HG03103 (cell line): ENCODE measurements around the gene SFXN4.

ENCODE experiments used
- ATAC-seq: cut with Tn5 transposase; IDR thresholded peaks from one replicate; pipeline ENCODE4 v1.9.1; 2021; ENCODE audit warnings: low read depth; ENCODE audit not compliant: unreplicated experiment

Gene SFXN4

GRCh38 chr10:119165171-119166117 is at the start of gene SFXN4:
TSS of gene SFXN4 (minus strand) at chr10:119165714. CDS start at chr10:119165647, 67 bp downstream.
- peak; percentile 90 for ATAC-seq

GRCh38 chr10:119211625-119212441 is 46.3 kb upstream of the SFXN4 start:
- ATAC-seq = no peak

GRCh38 chr10:119211176-119211575 is 45.7 kb upstream of the SFXN4 start:
- ATAC-seq = no peak

- no peak for ATAC-seq
Observed at GRCh38 chr10:119210633-119211032, 45.1 kb upstream of the SFXN4 start.

- no peak for ATAC-seq
Observed at GRCh38 chr10:119209736-119210355, 44.3 kb upstream of the SFXN4 start.

GRCh38 chr10:119209035-119209735 is 43.7 kb upstream of the SFXN4 start:
- ATAC-seq = no peak

GRCh38 chr10:119208553-119208940 is 43.0 kb upstream of the SFXN4 start:
- no peak for ATAC-seq

- peak; percentile 2 for ATAC-seq
Observed at GRCh38 chr10:119207713-119208552, 42.4 kb upstream of the SFXN4 start.

GRCh38 chr10:119207366-119207666 is 41.8 kb upstream of the SFXN4 start, which contains the start of gene GRK5:
TSS of gene GRK5 (plus strand) at chr10:119207571. CDS start at chr10:119207918, 347 bp downstream.
- peak; percentile 64 for ATAC-seq

GRCh38 chr10:119206603-119207365 is 41.3 kb upstream of the SFXN4 start:
- peak; percentile 40 for ATAC-seq

- ATAC-seq = no peak
Observed at GRCh38 chr10:119205894-119206602, 40.5 kb upstream of the SFXN4 start.

GRCh38 chr10:119203006-119203405 is 37.5 kb upstream of the SFXN4 start:
- ATAC-seq = no peak

- no peak for ATAC-seq
Observed at GRCh38 chr10:119201233-119201632, 35.7 kb upstream of the SFXN4 start.

- no peak for ATAC-seq
Observed at GRCh38 chr10:119199231-119199992, 33.9 kb upstream of the SFXN4 start.

GRCh38 chr10:119198438-119198837 is 32.9 kb upstream of the SFXN4 start:
- no peak for ATAC-seq

GRCh38 chr10:119197921-119198320 is 32.4 kb upstream of the SFXN4 start:
- ATAC-seq = no peak

GRCh38 chr10:119191881-119192280 is 26.4 kb upstream of the SFXN4 start:
- no peak for ATAC-seq
